GM21717 (cell line): ENCODE measurements around the gene P2RX4.
"Not testable (repeated sequence)": the region's sequence is repeated elsewhere in the genome, so short reads cannot be mapped to it uniquely, and the experiment has no call there.

Source experiments
- ATAC-seq: cut with Tn5 transposase; IDR thresholded peaks from one replicate; pipeline ENCODE4 v1.9.1; 2021; ENCODE audit warnings: mild to moderate bottlenecking, moderate library complexity; ENCODE audit not compliant: unreplicated experiment

The P2RX4 gene

GRCh38 chr12:121187501-121187900, 22.4 kb upstream of the P2RX4 start:
- ATAC-seq: no peak

- ATAC-seq: no peak
Measured at GRCh38 chr12:121188227-121188626, 21.7 kb upstream of the P2RX4 start.

- no peak for ATAC-seq
Measured at GRCh38 chr12:121189131-121189530, 20.8 kb upstream of the P2RX4 start.

GRCh38 chr12:121189619-121190155, 20.2 kb upstream of the P2RX4 start:
- no peak for ATAC-seq

- ATAC-seq: no peak
Measured at GRCh38 chr12:121190523-121191031, 19.4 kb upstream of the P2RX4 start.

GRCh38 chr12:121191151-121191550, 18.8 kb upstream of the P2RX4 start:
- ATAC-seq: no peak

GRCh38 chr12:121196902-121197301, 13.0 kb upstream of the P2RX4 start:
- ATAC-seq: no peak

- no peak for ATAC-seq
Measured at GRCh38 chr12:121198949-121199348, 11.0 kb upstream of the P2RX4 start.

- not testable (repeated sequence) for ATAC-seq
Measured at GRCh38 chr12:121201140-121201539, 8.8 kb upstream of the P2RX4 start.

- no peak for ATAC-seq
Measured at GRCh38 chr12:121202407-121203355, 7.2 kb upstream of the P2RX4 start.

- ATAC-seq: no peak
Measured at GRCh38 chr12:121203482-121203881, 6.4 kb upstream of the P2RX4 start.

GRCh38 chr12:121205491-121205890, 4.4 kb upstream of the P2RX4 start:
- ATAC-seq: no peak

GRCh38 chr12:121208571-121208970, 1.4 kb upstream of the P2RX4 start:
- ATAC-seq: not testable (repeated sequence)

- ATAC-seq: no peak
Measured at GRCh38 chr12:121209221-121209620, 708 bp upstream of the P2RX4 start.

- ATAC-seq: no peak
Measured at GRCh38 chr12:121212875-121213274, 2.9 kb downstream of the P2RX4 start.

- no peak for ATAC-seq
Measured at GRCh38 chr12:121214166-121214777, 4.3 kb downstream of the P2RX4 start.

GRCh38 chr12:121214855-121215745, 5.2 kb downstream of the P2RX4 start:
- no peak for ATAC-seq

- ATAC-seq: no peak
Measured at GRCh38 chr12:121216102-121216501, 6.2 kb downstream of the P2RX4 start.

GRCh38 chr12:121217063-121217462, 7.1 kb downstream of the P2RX4 start:
- no peak for ATAC-seq

GRCh38 chr12:121217761-121218160, 7.8 kb downstream of the P2RX4 start:
- ATAC-seq: no peak
